HG03139 (cell line): ENCODE results near the gene ARHGAP24.
"Not testable (repeated sequence)": the region's sequence is repeated elsewhere in the genome, so short reads cannot be mapped to it uniquely, and the experiment has no call there.

Source experiments
- ATAC-seq: cut with Tn5 transposase; IDR thresholded peaks from one replicate; pipeline ENCODE4 v1.9.1; 2021; ENCODE audit not compliant: unreplicated experiment

The ARHGAP24 gene

GRCh38 chr4:85889314-85889713, 414.4 kb downstream of the ARHGAP24 start:
- ATAC-seq, result no peak

- no peak for ATAC-seq
Observed at GRCh38 chr4:85895755-85896154, 420.8 kb downstream of the ARHGAP24 start.

- ATAC-seq, result no peak
Observed at GRCh38 chr4:85898231-85898630, 423.3 kb downstream of the ARHGAP24 start.

- no peak for ATAC-seq
Observed at GRCh38 chr4:85901500-85901899, 426.6 kb downstream of the ARHGAP24 start.

- not testable (repeated sequence) for ATAC-seq
Observed at GRCh38 chr4:85902647-85903046, 427.7 kb downstream of the ARHGAP24 start.

- ATAC-seq, result no peak
Observed at GRCh38 chr4:85905761-85906160, 430.8 kb downstream of the ARHGAP24 start.

GRCh38 chr4:85907001-85907400, 432.1 kb downstream of the ARHGAP24 start:
- no peak for ATAC-seq

- ATAC-seq, result no peak
Observed at GRCh38 chr4:85909851-85910250, 434.9 kb downstream of the ARHGAP24 start.

- no peak for ATAC-seq
Observed at GRCh38 chr4:85910985-85911384, 436.0 kb downstream of the ARHGAP24 start.

- ATAC-seq, result no peak
Observed at GRCh38 chr4:85913931-85914694, 439.2 kb downstream of the ARHGAP24 start.

- not testable (repeated sequence) for ATAC-seq
Observed at GRCh38 chr4:85915570-85915969, 440.6 kb downstream of the ARHGAP24 start.

GRCh38 chr4:85919200-85919887, 444.4 kb downstream of the ARHGAP24 start:
- no peak for ATAC-seq

GRCh38 chr4:85925071-85925470, 450.1 kb downstream of the ARHGAP24 start:
- ATAC-seq, result no peak

- ATAC-seq, result peak; percentile 60
Observed at GRCh38 chr4:85928775-85929591, 454.0 kb downstream of the ARHGAP24 start.

- no peak for ATAC-seq
Observed at GRCh38 chr4:85929961-85930665, 455.2 kb downstream of the ARHGAP24 start.

- ATAC-seq, result no peak
Observed at GRCh38 chr4:85932500-85933290, 457.7 kb downstream of the ARHGAP24 start.

GRCh38 chr4:85933291-85933640, 458.3 kb downstream of the ARHGAP24 start:
- no peak for ATAC-seq

- ATAC-seq, result no peak
Observed at GRCh38 chr4:85937507-85937906, 462.6 kb downstream of the ARHGAP24 start.

GRCh38 chr4:85938062-85938461, 463.1 kb downstream of the ARHGAP24 start:
- no peak for ATAC-seq

- ATAC-seq, result no peak
Observed at GRCh38 chr4:85938902-85939301, 464.0 kb downstream of the ARHGAP24 start.
